GM19328 (cell line): Measurements from ENCODE around the gene CYP3A5.
A peak's percentile ranks its signal among the peaks of the same experiment; 100 is the strongest.

Source experiments
- ATAC-seq: cut with Tn5 transposase; IDR thresholded peaks from one replicate; pipeline ENCODE4 v1.9.1; 2021; ENCODE audit warnings: mild to moderate bottlenecking, moderate library complexity; ENCODE audit not compliant: unreplicated experiment

Gene CYP3A5

DNA sequence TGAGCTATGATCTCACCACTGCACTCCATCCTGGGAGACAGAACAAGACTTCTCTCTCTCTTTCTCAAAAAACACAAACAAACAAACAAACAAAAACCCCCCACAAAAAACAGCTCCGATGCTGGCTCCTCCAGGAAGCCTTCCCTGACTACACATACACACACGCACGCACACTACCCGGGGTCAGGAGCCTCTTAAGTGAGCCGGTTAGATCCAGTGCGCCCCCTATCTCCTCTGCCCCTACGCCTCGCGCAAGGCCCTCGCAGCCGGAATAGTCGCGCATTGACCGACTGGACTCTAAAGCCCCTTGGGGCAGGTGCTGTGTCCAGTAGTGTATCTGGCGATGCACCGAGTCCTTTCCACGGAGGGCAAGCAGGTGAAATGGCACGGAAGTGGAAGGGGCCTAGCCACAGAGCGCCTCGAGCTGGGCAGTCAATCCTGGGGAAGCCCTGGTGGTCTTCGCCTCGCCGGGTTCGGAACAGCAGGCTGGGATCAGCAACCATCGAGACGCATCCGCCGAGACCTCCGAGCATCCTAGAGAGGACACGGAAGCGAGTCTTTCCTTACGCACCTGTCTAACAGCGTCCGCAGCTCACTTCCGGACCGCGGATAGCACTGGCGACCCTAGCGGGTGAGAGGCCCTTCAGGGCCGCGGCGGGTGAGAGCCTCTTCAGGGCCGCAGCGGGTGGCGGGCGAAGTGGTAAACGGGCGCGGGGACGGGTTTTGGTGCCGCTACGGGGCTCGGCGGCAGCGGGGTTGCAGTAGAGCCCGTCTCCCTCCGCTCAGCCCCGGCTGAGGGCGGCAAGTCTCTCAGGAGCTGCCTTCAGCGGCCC is 63.2 kb downstream of the CYP3A5 start, which contains the start of gene ZSCAN25:
Gene ZSCAN25, plus strand, starts transcription at position 588 of the 833 bp plus-strand sequence. CDS start 2,661 bp downstream, outside the sequence.
- ATAC-seq = peak; percentile 90

DNA sequence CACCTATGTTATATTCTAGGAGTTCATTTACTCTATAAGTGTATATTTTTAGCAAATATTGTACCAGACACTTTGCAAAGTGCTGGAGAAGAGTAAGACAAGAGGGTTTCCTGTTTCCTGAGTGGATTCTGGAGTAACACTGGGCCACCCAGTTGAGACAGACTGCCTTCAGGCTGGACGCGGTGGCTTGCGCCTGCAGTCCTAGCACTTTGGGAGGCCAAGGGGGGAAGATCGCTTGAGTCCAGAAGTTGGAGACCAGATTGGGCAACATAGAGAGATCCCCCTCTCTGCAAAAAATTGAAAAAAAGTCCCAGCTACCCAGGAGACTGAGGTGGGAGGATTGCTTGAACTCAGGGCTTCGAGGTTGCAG is 63.8 kb downstream of the CYP3A5 start:
- no peak for ATAC-seq

DNA sequence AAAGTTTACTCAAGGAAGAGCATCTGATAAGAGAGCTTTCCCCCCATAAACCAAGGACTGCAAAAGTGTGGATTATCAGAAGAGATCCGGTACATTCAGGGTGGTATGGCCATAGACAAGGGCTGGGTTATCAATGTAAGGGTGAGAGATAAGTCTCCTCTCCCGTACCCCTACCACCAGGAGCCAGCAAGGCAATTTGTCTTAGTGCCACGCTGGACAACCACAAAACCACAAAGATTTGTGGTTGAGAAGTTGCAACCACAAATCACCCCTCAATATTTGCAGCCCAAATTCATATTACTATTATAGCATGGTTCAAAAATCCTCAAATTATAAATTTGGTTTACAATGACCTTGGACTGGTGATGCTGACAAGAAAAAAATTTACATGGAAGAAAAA is 65.3 kb downstream of the CYP3A5 start:
- ATAC-seq = no peak

DNA sequence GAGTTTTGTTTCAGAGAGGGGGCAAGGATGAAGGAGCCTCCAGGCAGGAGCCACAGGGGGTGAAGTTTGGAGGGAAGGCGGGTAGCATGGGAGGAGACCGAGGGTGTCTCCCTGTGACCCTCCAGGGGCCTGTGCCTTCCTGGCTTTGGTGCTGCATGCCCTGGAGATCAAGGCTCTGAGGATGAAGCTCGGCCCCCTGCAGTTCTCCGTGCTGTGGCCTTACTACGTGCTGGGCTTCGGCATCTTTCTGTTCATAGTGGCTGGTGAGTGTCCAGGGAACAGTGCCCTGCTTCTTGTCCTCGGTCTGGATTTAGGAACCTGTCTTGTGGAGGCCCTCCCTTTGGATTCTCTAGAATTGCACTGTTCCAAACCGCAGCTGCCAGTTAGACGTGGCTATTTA is 72.2 kb downstream of the CYP3A5 start:
- ATAC-seq = no peak

DNA sequence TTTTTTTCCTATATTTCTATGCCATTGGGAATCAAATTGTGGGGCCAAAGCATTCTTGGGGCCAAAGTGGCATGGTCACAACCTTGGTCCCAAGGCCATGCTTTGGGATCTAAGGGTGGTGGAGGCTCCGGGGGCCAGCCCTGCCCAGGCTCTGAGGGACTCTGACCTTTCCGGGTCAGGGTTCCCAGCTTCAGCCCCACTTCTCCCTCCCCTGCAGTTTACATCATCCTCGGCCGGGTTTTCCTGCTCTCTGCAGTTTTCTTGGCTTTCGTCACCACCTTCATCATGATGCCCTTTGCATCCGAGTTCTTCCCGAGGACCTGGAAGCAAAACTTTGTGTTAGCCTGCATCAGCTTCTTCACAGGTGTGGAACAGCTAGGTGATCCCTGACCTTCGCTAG is 73.3 kb downstream of the CYP3A5 start:
- no peak for ATAC-seq

DNA sequence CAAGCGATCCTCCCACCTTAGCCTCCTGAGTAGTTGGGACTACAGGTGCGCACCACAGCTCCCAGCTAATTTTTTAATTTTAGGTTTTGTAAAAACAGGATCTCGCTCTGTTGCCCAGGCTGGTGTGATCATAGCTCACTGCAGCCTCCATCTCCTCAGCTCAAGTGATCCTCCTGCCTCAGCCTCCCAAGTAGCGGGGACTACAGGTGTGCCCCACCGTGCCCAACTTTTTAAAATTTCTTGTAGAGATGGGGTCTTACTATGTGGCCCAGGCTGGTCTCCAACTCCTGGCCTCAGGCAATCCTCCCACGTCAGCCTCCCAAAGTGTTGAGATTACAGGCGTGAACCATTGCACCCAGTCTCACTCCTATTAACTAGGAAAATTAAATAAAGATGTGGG is 74.3 kb downstream of the CYP3A5 start:
- ATAC-seq = no peak

DNA sequence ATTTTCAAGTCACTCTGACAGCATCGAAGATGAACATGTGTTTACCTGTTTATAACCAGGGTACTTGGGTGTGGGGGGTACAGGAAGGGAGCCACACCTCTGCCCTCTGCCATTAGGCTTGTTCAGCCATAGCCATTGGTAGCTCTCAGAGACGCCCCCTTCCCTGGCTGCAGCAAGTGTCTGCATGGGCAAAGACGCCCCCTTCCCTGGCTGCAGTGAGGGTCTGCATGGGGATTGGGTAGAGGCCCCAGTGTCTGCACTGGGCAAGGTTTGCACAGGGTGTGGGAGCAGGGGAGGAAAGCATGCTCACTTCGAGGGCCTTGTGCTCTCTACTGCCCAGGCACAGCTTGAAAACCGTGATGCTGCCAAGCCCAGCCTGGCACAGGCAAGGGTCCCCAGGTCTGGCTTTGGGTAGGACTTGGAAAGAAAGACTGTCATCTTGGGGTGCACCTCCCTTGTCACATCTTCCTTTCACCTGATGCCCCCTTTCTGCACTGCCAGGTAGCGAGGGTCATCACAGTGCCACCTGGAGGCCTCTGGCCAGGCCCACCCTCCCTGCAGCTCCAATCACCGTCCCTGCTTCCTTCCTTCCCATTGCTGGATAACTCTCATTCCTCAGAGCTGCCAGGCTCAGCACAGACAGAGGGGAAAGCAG is 78.0 kb downstream of the CYP3A5 start:
- no peak for ATAC-seq

DNA sequence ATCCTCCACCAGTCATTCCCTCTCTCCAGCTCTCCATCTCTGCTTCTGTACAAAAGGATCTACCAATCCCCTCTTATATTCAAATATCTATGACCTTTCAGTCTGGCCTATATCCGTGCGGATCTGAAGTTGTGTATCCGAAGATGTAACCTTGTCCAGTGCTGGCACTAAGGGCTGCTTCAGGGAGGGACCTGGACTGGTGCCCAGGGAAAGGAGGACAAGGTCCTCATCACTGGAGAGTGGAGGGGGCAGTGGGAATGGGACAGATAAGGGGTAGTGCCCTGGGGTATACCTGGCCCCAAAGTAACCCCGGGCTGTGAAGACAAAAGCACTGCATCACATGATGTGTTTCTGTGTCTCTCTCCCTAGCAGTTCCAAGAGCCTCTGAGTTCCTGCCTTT is 80.0 kb downstream of the CYP3A5 start:
- ATAC-seq = no peak
